GM21360 (cell line): ENCODE results near the gene PPIA.
"Not testable (repeated sequence)": the region's sequence is repeated elsewhere in the genome, so short reads cannot be mapped to it uniquely, and the experiment has no call there.

Experiments used
- ATAC-seq: cut with Tn5 transposase; IDR thresholded peaks from one replicate; pipeline ENCODE4 v1.9.1; 2021; ENCODE audit warnings: mild to moderate bottlenecking, moderate library complexity; ENCODE audit not compliant: unreplicated experiment

PPIA gene

DNA sequence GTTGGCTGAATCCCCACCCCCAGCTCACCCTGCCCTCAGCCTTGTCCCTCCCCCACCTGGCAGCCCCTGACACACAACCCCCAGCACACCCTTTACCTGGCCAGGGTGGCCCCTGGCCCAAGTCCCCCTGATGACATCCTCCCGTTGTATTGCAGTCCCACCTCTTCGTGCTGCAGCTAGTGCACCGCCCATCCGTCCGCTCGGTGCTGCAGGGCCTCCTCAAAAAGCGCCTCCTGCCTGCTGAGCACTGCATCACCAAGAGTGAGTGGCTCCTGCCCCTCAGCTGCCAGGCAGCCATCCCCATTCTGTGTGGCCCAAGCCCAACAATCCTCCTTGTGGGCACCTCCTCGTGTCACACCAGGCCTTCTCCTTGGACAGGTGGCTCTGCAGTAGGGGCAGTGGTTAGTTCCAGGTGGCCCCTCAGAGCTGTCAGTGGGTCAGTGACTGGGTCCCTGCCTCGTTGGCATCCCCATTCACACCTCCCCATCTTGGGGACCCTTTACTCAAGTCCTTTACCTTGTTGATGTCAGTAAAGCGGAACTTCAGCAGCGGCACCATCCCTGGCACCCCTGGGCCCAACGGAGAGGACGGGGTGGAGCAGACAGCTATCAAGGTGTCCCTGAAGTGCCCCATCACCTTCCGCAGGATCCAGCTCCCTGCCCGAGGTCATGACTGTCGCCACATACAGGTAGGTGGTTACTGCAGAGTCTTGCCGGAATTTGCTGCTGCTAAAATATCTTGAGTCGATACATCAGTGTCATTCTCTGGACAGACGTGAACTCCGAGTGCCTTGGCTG is 33.6 kb upstream of the PPIA start:
- ATAC-seq = no peak

DNA sequence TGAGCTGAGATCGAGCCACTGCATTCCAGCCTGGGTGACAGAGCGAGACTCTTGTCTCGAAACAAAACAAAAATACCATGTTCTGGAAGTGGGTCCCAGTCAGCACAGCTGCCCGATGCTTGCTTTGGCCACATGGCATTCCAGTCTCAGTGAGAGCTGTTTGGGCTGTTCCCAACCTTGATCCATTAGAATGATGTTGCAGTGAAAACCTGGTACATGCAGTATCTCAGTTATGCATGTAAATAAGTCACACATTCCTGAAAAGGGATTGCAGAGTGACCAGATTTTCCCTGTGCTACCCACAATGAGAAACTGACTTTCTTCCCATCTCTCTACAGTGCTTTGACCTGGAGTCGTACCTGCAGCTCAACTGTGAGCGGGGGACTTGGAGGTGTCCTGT is 32.4 kb upstream of the PPIA start:
- no peak for ATAC-seq

DNA sequence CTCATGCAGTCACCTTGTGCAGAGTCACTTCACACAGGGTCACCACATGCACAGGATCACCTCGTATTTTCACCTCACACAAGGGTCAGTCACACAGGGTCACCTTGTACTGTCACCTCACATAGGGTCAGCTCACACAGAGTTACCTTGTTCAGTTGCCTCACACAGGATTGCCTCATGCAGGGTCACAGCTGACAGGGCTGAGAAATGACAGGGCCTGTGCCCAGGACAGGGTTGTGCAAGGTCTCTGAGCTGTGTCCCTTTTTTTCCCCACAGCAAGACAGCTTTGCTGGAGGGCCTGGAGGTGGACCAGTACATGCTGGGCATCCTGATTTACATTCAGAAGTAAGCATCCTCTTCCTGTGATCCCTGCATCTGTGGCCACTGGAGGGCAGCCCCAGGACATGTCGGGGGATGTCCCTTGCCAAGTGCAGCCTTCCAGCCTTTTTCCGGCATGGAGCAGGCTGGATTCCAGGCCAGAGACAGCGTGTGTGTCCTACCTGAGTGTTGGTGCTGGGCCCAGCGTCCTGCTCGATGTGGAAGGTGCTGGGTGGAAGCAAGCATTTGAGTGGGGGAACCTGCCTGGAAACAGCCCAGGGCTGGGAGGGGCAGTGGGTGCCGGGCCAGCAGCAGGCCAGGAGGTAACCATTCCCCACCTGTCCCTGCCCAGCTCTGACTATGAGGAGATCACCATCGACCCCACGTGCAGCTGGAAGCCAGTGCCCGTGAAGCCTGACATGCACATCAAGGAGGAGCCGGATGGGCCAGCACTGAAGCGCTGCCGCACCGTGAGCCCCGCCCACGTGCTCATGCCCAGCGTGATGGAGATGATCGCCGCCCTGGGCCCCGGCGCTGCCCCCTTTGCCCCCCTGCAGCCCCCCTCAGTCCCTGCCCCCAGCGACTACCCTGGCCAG is 31.6 kb upstream of the PPIA start:
- ATAC-seq = no peak

DNA sequence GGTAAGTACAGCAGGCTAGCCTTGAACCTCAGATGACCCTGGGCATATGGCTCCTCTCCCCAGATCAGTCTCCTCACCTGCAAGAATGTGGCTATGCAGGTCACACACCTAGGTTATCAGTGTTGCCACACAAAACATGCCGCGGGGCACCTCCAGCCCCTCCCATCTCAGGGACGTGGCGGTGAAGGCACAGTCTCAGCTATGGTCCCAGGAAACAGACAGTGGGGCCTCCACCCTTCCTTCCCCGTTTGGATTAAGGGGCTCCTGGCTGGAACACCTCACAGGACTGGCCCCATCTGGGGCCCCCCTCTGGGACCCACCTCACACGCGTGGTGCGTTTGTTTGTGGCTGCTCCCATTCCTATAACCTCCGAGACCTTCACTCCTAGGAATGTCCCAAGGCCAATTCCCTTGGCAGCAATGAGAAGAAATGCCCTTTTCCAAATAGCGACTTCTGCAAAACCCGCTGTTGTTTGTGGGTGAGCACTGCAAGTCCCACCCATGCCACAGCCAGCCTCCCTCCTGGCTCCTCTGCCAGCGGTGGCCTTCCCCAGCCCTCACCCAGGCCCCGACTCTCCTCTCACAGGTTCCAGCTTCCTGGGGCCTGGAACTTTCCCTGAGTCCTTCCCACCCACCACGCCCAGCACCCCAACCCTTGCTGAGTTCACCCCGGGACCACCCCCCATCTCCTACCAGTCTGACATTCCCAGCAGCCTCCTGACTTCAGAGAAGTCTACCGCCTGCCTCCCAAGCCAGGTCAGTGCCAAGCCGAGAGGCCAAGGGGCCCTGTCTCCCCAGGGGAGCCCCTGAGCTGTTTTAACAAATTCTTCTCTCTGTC is 30.7 kb upstream of the PPIA start:
- ATAC-seq = no peak

DNA sequence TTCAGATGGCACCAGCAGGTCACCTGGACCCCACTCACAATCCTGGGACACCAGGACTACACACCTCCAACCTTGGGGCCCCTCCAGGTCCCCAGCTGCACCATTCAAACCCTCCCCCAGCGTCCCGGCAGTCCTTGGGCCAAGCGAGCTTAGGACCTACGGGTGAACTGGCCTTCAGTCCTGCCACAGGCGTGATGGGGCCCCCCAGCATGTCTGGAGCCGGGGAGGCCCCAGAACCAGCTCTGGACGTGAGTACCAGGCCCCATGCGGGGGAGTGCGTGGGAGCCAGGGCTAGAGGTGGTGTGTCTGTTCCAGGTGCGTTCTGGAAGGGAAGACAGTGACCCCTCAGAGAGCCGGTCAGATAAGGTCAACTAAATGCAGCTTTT is 30.1 kb upstream of the PPIA start:
- ATAC-seq = no peak

DNA sequence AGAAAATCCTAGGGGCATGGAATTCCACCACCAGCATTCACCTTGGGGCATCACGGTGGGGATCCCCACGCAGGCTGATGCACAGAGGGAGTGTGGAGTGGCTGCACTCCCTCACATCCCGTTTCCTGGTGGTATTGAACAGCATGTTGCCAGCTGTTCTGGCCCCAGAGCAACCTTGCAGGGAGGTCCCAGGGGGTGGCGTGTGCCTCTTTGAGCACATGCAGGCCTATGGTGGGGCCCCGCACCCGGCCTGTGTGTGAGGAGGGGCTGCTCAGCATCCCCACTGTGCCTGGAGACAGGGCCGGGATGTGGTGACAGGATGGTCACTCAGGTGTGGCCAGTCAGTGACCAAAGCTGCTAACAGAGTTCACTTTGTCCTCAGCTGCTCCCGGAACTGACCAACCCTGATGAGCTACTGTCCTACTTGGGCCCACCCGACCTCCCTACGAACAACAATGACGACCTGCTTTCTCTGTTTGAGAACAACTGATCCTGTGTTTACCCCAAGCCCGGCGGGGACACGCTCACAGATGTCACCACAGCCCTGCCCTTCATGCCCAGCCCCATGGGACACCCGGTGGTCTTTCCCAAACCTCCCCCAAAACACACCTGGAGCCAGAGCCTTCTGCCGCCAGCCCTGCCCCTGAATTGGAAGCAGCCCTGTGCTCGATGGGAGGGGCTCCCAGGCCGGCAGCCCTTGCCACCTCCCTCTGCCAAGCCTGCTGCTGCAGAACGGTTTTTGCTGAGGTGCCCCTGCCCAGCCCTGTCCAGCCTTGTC is 29.2 kb upstream of the PPIA start:
- ATAC-seq = no peak

DNA sequence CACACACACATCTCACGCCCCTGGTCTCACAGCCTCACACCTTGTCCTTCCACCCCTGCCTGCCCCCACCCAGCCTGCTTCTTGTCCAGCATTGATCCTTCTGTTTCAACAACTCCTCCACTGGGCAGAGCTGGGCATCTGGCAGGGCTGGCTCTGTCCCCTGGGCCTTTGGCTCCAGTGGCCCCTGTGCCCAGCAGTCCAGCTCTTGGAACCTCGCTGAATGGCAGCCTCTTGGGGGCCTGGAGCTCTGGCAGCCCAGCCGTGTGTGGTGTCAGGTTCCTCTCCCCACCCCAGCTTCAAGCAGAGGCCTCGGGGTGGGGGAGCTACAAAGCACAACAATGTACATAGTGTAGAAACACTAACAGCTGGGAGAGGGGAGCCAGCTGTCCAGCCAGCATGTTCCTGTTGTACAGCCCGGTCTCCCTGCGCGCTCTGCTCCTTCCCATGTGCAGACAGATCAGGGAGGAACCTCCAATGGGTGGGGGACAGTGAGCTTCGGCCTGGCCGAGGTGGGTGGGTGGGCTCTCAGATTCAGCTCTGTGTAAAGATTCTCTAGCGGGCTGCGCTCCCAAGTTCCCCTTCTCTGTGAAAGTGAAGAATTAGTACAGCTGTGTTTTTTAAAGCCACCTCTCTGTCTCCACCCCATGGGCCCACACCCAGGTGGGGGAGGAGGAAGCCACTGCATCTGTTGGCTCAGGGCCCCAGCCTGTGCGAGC is 28.4 kb upstream of the PPIA start:
- no peak for ATAC-seq

DNA sequence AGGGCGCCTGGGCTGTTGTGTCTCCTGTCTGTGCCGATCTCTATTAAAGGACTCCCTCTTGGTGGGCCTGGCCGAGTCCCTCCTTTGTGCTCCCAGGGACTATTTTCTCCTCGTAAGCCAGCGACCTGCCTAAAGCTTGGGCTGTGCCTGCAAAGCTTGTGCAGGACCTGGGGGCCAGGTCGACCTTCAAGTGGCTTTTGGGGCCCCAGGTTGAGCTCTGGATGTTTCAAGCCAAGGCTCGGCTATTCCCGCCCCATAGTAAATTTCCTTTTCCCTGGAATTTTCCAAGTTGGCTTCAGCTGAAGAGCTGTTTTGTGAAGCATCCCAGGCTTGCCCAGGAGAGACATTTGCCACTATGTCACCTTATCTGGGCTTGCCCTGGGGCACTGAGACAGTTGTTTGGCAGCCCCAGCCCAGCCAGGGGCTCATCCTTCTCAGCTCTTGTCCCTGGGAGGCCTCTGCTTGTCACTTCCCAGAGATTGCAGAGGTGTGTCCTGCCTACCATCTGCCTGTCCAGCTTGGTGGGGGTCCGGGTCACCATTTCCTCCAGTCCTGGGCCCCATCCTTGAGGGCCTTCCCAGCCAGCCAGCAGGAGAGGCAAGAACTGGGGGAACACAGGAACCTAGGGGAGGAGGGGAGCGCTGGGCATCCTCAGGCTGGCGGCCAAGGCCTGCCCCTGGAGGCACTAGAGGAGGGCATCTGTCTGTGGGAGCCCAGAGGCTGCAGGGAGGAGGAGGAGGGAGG is 27.7 kb upstream of the PPIA start:
- no peak for ATAC-seq

DNA sequence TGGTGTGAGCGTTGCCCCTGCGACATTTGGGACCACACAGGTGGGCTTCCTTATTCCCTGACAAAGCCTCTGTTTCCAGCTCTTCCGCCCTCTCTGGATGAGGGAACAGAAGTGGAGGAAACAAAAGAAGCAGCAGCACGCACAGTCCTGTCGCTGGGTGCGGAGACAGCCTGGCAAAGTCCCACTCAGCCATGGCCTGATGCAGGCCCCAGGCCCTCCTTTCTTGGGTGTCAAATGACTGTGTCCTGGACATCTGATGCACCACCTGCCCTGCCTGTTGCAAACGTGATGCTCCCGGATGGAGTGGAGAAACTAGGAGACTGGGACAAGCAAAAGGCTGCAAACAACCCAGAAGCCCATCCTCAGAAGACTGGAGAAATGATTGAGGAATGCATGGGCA is 27.1 kb upstream of the PPIA start:
- no peak for ATAC-seq

DNA sequence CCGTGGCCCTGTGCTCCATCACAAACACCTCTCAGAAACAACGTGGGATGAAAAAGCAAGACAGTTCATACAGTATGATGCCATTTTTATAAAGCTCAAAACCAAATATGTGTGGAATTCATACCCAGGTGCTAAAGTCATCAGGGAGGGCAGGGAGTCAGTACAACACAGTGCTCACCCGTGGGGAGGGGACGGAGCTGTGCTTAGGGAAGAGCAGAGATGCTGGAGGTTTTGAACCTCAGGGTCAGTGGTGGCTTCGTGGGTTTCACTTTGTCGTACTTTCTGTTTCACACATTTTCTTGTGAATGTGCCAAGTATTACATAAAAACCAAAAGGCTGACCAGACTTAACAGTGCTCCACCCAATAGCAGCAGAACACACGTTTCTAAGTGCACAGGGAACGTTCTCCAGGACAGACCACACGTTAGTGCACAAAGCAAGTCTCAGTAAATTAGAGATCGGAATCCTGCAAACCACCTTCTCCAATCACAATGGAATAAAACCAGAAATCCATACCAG is 26.6 kb upstream of the PPIA start:
- ATAC-seq = no peak

DNA sequence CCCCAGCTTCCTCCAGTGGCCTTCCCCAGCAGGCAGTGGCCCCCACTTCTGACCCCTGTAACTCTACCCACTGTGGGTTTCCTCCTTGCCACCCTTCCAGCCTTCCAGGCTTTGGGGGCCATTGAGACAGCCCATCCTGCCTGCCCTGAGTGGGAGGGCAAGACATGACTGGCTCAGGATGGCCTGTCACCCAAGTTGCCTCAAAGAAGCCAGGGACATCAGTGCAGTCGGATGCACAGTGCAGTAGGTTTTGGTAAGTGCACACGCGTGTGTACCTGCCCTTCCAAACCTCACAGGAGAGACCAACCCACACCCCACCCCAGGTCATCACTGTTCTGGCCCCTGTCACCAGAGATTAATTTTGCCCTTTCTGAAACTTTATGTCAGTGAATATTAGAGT is 25.1 kb upstream of the PPIA start:
- ATAC-seq = no peak

DNA sequence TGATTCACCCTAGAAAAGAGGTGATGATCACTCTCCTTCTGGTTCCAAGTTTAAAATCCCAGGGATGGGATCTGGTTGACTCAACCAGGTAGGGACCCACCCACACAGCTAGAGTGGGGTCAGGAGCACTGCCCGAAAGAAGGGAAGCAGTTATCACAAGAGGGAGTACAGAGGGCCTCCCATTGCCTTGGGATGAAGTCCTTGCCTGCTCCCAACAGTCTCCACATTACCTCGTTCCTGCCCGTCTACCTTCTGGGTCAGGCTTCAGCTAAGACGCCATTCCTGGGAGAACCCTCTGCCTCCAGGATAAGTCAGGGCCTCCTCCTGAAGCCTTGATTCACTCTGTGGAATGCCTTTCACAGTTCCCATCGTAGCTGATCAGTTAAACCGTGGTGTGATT is 24.0 kb upstream of the PPIA start:
- no peak for ATAC-seq

DNA sequence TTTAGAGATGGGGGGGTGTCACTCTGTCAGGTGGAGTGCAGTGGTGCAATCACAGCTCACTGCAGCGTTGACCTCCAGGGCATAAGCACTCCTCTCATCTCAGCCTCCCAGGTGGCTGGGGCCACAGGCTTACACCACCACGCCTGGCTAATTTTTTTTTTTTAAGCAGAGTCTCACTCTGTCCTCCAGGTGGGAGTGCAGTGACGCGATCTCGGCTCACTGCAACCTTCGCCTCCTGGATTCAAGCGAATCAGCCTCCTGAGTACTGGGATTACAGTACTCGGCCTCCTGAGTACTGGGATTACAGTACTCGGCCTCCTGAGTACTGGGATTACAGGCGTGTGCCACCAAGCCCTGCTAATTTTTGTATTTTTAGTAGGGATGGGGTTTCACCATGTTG is 23.6 kb upstream of the PPIA start:
- ATAC-seq = no peak

DNA sequence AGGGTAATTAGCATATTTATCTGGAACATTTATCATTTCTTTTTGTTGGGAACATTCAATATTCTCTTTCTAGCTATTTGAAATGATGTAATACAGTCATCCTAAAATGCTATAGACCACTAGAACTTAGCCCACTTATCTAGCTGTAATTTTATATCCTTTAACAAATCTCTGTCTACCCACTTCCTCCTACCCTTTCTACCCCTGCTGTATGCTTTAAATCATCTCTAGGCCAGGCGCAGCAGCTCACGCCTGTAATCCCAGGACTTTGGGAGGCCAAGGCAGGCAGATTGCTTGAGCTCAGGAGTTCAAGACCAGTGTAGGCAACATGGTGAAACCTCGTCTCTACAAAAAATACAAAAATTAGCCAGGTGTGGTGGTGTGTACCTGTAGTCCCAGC is 22.0 kb upstream of the PPIA start:
- ATAC-seq = not testable (repeated sequence)

DNA sequence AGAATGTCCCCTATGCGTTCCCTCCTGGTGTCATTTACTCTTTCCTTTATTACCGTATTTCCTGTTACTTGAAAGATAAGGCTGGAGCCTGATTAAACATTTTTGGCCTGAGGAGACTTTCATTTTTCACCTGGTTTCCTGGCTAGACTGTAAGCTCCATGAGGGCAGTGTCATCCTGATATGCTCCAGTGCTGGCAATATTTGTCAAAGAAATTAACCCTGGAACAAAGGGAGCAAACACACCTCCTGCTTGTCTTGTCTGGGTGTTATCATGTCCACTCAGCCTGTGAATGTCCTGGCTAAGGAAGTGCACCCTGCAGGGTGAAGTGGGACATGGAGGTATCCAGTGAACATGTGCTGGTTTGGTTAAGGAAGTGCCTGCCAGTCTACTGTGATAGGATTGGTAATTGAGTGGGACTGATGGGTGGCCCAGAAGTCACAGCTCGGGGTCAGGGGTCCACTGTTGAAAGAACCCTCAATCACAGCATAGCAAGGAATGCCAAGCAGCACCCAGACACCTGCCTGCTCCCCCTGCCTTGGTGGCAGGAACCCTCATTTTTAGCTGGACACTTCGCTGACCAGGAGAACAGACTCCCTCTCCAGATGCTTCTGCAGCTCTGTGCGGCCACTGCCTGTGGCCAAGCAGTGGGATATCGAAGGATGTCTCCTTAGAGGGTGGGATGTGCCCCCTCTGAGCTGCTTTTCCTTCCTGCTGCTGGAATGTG is 20.9 kb upstream of the PPIA start:
- no peak for ATAC-seq

DNA sequence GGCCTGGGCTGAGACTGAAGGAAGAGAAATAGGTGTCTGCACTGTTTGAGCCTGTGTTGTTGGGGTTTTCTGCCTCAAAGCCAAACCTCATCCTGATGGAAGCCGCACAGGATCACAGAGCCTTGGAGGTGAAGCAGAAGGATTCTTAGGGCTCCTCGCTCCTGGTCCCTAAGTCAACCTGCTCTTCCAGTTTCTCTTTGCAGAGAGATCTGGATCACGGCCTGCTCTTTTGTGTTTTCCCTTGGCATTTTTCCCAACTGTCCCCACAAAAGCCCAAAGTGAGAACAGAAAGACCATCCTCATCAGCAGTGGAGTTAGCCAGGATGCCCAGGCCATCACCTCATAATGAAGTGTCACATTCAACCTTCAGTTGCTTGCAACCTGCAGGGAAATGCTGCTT is 20.3 kb upstream of the PPIA start:
- ATAC-seq = no peak

DNA sequence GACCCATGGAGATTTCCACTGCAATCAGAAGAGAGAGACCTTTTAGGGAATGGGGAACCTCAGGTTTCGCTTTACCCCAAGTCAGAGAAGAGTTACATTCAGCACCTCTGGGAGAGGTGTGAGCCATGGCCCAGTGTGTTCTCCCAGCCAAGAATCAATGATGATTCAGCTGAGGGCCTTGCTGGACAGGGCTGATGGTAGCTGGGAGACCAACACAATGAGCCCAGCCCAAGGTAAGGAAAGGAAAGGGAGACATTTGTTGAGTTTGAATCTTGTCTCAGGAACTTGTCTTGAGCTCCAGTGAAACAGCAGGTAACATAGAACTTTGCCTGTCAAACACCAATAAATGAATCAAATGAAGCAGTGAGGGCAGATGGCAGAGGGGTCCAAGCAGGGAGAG is 14.0 kb upstream of the PPIA start:
- ATAC-seq = no peak

DNA sequence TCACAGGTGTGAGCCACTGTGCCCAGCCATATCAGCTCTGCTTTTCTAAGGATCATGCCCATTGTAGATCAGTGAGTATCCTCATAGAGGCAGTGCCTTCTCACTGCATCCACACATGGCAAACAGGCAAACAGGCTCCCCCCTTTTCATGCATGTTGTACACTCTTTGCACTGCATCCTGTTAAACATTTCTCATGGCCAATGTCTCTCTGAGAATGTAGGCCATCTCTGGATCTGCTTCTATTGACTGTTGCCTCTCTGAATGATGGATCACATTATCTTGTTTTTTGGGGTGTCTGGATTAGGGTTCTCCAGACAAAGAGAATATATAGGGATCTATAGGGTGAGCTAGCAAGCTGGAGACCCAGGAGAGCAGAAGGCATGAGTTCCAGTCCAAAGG is 13.1 kb upstream of the PPIA start:
- no peak for ATAC-seq
